H1 (cell line): Measurements from ENCODE around the gene NDUFA6. TPM values are rescaled to one million over a fixed set of nuclear protein-coding genes. Genes with fewer than 3 reads are reported as not detected.

Experiments used
- ASH2L ChIP-seq: fragments of 200-600, 300-600 bp; sonication (generic); IDR thresholded peaks from one replicate; pipeline ENCODE4 v1.7.1; 2017; ENCODE audit warnings: low read length
- BCL11A ChIP-seq, 2 experiments: IDR thresholded peaks; one replicate each; pipeline ENCODE4 v1.6.1; 2011; ENCODE audit warnings: low read depth in 2 of 2, low read length in 2 of 2, mild to moderate bottlenecking in 2 of 2
- CBX8 ChIP-seq: fragments of 300-800, 300-1000 bp; sonication (generic); IDR thresholded peaks from 2 replicates; pipeline ENCODE4 v1.7.1; 2016; ENCODE audit warnings: low read depth, low read length, borderline replicate concordance
- NANOG ChIP-seq: IDR thresholded peaks from 2 replicates; pipeline ENCODE4 v1.6.1; 2011; ENCODE audit warnings: low read length, low read depth, mild to moderate bottlenecking, inconsistent platforms; ENCODE audit not compliant: insufficient read depth, poor library complexity, severe bottlenecking
- POLR2A ChIP-seq, 2 experiments: IDR thresholded peaks; 1 replicate in 1 of 2; 2 replicates in 1 of 2; pipeline ENCODE4 v1.6.1; 2011; ENCODE audit warnings: low read depth in 2 of 2, low read length in 2 of 2, mild to moderate bottlenecking in 2 of 2; ENCODE audit errors: control extremely low read depth in 1 of 2
- RBBP5 ChIP-seq: IDR thresholded peaks from 2 replicates; pipeline ENCODE4 v1.7.1; 2012; ENCODE audit warnings: low read depth, mild to moderate bottlenecking, inconsistent platforms, low read length, moderate library complexity, borderline replicate concordance
- RFX5 ChIP-seq: IDR thresholded peaks from 2 replicates; pipeline ENCODE4 v1.6.1; 2011; ENCODE audit warnings: low read depth, low read length, improper control_type of control experiment, borderline replicate concordance
- SP4 ChIP-seq: IDR thresholded peaks from 2 replicates; pipeline ENCODE4 v1.6.1; 2012; ENCODE audit warnings: low read length, inconsistent platforms
- SUZ12 ChIP-seq: fragments of 200-600 bp; sonication (generic); IDR thresholded peaks from 2 replicates; pipeline ENCODE4 v1.6.1; 2012; ENCODE audit warnings: mild to moderate bottlenecking, inconsistent platforms, low read length, moderate library complexity, mixed read lengths
- polyA plus RNA-seq, 7 experiments: library from polyadenylated mRNA; depleted of rRNA in 3 of 7; stranded (reverse) in 5 of 7; unstranded in 2 of 7; fragments of >200 nt in 5 of 7; fragments of 200-250 nt in 2 of 7; gene quantifications; 1 replicate in 5 of 7; 2 replicates in 1 of 7; 4 replicates in 1 of 7; pipeline versions ENCODE4 v1.2.1 to v1.2.3, GENCODE V29; 2011 to 2013; ENCODE audit warnings: missing spikeins in 2 of 7, mixed read lengths in 2 of 7
- total RNA-seq: library from RNA; stranded (reverse); fragmentation: NEBNext Ultra II Directional; extraction: Animal tissue kit (Norgen Biotek cat#: 25700); gene quantifications from 2 replicates; pipeline ENCODE4 v1.2.1, GENCODE V29; 2021
- TF ChIP-seq, protein P1 (sequence below): fragments of 300-600 bp; sonication (generic); IDR thresholded peaks from 2 replicates; pipeline ENCODE4 v1.7.1; 2012; ENCODE audit warnings: low read length, moderate library complexity, mild to moderate bottlenecking, inconsistent platforms; ENCODE audit not compliant: insufficient replicate concordance
- TF ChIP-seq, protein P2 (sequence below): IDR thresholded peaks from 2 replicates; pipeline ENCODE4 v1.6.1; 2012; ENCODE audit warnings: inconsistent platforms

The NDUFA6 gene
- total and polyA plus RNA-seq, 2 of the 8 experiments (the other 6 are each of a cell fraction or from before 2014, with no cell fraction given), result 76.2 to 105 TPM

DNA sequence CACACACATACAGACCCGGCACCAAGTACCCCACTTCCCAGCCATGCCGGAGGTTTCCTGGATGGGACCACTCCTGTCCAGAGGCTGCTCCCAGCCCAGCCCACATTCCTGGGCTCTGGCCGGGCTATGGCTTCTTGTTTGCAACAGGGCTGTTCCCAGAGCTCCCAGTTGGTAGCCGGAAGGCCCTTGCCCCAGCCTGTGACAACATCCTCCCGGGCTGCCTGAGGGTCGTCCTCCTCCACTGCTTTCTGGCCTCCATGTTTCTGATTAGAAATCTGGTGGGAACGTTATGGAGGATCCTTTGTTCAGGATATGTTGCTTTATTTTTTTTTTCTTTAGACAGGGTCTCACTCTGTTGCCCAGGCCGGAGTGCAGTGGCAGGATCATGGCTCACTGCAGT lies 41.0 kb upstream of the NDUFA6 start (continued):
- TF ChIP-seq, protein P1, sequence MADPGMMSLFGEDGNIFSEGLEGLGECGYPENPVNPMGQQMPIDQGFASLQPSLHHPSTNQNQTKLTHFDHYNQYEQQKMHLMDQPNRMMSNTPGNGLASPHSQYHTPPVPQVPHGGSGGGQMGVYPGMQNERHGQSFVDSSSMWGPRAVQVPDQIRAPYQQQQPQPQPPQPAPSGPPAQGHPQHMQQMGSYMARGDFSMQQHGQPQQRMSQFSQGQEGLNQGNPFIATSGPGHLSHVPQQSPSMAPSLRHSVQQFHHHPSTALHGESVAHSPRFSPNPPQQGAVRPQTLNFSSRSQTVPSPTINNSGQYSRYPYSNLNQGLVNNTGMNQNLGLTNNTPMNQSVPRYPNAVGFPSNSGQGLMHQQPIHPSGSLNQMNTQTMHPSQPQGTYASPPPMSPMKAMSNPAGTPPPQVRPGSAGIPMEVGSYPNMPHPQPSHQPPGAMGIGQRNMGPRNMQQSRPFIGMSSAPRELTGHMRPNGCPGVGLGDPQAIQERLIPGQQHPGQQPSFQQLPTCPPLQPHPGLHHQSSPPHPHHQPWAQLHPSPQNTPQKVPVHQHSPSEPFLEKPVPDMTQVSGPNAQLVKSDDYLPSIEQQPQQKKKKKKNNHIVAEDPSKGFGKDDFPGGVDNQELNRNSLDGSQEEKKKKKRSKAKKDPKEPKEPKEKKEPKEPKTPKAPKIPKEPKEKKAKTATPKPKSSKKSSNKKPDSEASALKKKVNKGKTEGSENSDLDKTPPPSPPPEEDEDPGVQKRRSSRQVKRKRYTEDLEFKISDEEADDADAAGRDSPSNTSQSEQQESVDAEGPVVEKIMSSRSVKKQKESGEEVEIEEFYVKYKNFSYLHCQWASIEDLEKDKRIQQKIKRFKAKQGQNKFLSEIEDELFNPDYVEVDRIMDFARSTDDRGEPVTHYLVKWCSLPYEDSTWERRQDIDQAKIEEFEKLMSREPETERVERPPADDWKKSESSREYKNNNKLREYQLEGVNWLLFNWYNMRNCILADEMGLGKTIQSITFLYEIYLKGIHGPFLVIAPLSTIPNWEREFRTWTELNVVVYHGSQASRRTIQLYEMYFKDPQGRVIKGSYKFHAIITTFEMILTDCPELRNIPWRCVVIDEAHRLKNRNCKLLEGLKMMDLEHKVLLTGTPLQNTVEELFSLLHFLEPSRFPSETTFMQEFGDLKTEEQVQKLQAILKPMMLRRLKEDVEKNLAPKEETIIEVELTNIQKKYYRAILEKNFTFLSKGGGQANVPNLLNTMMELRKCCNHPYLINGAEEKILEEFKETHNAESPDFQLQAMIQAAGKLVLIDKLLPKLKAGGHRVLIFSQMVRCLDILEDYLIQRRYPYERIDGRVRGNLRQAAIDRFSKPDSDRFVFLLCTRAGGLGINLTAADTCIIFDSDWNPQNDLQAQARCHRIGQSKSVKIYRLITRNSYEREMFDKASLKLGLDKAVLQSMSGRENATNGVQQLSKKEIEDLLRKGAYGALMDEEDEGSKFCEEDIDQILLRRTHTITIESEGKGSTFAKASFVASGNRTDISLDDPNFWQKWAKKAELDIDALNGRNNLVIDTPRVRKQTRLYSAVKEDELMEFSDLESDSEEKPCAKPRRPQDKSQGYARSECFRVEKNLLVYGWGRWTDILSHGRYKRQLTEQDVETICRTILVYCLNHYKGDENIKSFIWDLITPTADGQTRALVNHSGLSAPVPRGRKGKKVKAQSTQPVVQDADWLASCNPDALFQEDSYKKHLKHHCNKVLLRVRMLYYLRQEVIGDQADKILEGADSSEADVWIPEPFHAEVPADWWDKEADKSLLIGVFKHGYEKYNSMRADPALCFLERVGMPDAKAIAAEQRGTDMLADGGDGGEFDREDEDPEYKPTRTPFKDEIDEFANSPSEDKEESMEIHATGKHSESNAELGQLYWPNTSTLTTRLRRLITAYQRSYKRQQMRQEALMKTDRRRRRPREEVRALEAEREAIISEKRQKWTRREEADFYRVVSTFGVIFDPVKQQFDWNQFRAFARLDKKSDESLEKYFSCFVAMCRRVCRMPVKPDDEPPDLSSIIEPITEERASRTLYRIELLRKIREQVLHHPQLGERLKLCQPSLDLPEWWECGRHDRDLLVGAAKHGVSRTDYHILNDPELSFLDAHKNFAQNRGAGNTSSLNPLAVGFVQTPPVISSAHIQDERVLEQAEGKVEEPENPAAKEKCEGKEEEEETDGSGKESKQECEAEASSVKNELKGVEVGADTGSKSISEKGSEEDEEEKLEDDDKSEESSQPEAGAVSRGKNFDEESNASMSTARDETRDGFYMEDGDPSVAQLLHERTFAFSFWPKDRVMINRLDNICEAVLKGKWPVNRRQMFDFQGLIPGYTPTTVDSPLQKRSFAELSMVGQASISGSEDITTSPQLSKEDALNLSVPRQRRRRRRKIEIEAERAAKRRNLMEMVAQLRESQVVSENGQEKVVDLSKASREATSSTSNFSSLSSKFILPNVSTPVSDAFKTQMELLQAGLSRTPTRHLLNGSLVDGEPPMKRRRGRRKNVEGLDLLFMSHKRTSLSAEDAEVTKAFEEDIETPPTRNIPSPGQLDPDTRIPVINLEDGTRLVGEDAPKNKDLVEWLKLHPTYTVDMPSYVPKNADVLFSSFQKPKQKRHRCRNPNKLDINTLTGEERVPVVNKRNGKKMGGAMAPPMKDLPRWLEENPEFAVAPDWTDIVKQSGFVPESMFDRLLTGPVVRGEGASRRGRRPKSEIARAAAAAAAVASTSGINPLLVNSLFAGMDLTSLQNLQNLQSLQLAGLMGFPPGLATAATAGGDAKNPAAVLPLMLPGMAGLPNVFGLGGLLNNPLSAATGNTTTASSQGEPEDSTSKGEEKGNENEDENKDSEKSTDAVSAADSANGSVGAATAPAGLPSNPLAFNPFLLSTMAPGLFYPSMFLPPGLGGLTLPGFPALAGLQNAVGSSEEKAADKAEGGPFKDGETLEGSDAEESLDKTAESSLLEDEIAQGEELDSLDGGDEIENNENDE, result no peak
- TF ChIP-seq RFX5, result no peak
- TF ChIP-seq NANOG, result no peak
- TF ChIP-seq SUZ12, result no peak
- TF ChIP-seq RBBP5, result no peak
- TF ChIP-seq ASH2L, result no peak
- TF ChIP-seq SP4, result no peak
- no peak for TF ChIP-seq CBX8
- no peak for TF ChIP-seq POLR2A (IDR thresholded peaks at IDR 0.05; ENCODE audit: control extremely low read depth in 1 of 2, low read depth in 2 of 2, low read length in 2 of 2)
- TF ChIP-seq BCL11A (IDR thresholded peaks at IDR 0.05; ENCODE audit: low read depth in 2 of 2, low read length in 2 of 2), result no peak
- TF ChIP-seq, protein P2, sequence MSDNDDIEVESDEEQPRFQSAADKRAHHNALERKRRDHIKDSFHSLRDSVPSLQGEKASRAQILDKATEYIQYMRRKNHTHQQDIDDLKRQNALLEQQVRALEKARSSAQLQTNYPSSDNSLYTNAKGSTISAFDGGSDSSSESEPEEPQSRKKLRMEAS, result no peak
